Gastroesophageal sphincter (tissue), 4 donors: ENCODE results near the gene TYW1. TPM values are rescaled to one million over a fixed set of nuclear protein-coding genes. Genes with fewer than 3 reads are reported as not detected.
"Not testable (repeated sequence)": the region's sequence is repeated elsewhere in the genome, so short reads cannot be mapped to it uniquely, and the experiment has no call there.

Experiments
- ATAC-seq: fragments of 150-250 bp; one replicate; pipeline ENCODE4 v1.9.1; 2016; ENCODE audit warnings: mild to moderate bottlenecking, moderate library complexity
- H3K27ac ChIP-seq, 4 donors: fragments of 200-600 bp; sonication (generic) in 3 of 4; 1 replicate in 3 of 4; 2 replicates in 1 of 4; pipeline ENCODE4 v1.5.1; 2016 to 2019
- H3K27me3 ChIP-seq: fragments of 200-600 bp; sonication (generic); one replicate; pipeline ENCODE4 v1.5.1; 2019
- H3K36me3 ChIP-seq, 2 donors: fragments of 200-600 bp; sonication (generic); one replicate each; pipeline ENCODE4 v1.5.1; 2019; ENCODE audit warnings: control low read depth in 1 of 2
- H3K4me1 ChIP-seq, 3 donors: fragments of 200-600 bp; sonication (generic); 1 replicate in 2 of 3; 2 replicates in 1 of 3; pipeline ENCODE4 v1.5.1; 2016 to 2019; ENCODE audit warnings: control low read depth in 2 of 3
- H3K4me3 ChIP-seq, 2 donors: fragments of 200-600 bp; sonication (generic); one replicate each; pipeline ENCODE4 v1.5.1; 2019; ENCODE audit warnings: mild to moderate bottlenecking in 1 of 2, moderate library complexity in 1 of 2
- H3K9me3 ChIP-seq, 3 donors: fragments of 200-600 bp; sonication (generic); one replicate each; pipeline ENCODE4 v1.5.1; 2017 to 2019; ENCODE audit warnings: control low read depth in 2 of 3
- EP300 ChIP-seq: sonication (generic); formaldehyde crosslinking; IDR thresholded peaks from one replicate; pipeline ENCODE4 v1.6.1; 2017; ENCODE audit warnings: antibody characterized with exemption, mild to moderate bottlenecking
- POLR2A ChIP-seq, 2 donors: fragments of 450-650 bp; IDR thresholded peaks; one replicate each; pipeline ENCODE4 v1.6.1; 2017; ENCODE audit warnings: antibody characterized with exemption in 2 of 2, mild to moderate bottlenecking in 2 of 2, moderate library complexity in 1 of 2
- POLR2AphosphoS5 ChIP-seq: sonication (generic); formaldehyde crosslinking; IDR thresholded peaks from one replicate; pipeline ENCODE4 v1.6.1; 2017; ENCODE audit warnings: antibody characterized with exemption
- WGBS, 2 donors: methylation state at CpG; one replicate each; pipeline ENCODE4 v1.1.5; 2018; ENCODE audit warnings: low coverage in 1 of 2; 5-methylcytosine and 5-hydroxymethylcytosine counted together
- total RNA-seq, 4 donors: library from RNA; depleted of rRNA; stranded (reverse); fragments of >200 nt; gene quantifications; one replicate each; pipeline ENCODE4 v1.1.0, GENCODE V29; 2016
- TF ChIP-seq, protein P1 (sequence below), 4 experiments: fragments of 200-600 bp in 2 of 4; fragments of 450-650 bp in 2 of 4; sonication (generic) in 1 of 4; IDR thresholded peaks; one replicate each; pipeline ENCODE4 v1.5.1; 2017 to 2019; ENCODE audit warnings: antibody characterized with exemption in 4 of 4, mild to moderate bottlenecking in 2 of 4, moderate library complexity in 2 of 4

Gene TYW1
- total RNA-seq, 4 donors from 2014 or later = 11.7 to 30.2 (median 14.6) TPM

DNA sequence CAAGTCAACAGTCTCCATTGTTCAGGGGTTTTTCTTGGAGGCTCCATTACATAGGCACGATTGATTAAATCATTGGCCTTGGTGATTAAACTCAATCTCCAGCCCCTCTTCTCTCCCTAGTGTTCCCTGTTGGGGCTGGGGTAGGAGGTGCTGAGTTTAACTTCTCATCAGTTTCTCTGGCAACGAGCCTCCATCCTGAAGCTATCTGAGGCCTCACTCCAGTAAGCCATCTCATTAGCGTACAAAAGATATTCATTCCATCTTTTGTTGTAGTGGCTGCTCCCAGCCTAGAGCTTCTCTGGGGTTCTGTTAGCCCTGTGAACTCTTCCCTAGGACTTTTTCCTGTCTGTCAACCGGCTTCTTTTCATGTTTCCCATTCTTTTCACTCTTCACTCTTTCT lies 11.6 kb downstream of the TYW1 start:
- H3K4me1 ChIP-seq = no peaks in the 10 kb centered on the region
- H3K27ac ChIP-seq = no peak overlapping the region
- TF ChIP-seq, protein P1, sequence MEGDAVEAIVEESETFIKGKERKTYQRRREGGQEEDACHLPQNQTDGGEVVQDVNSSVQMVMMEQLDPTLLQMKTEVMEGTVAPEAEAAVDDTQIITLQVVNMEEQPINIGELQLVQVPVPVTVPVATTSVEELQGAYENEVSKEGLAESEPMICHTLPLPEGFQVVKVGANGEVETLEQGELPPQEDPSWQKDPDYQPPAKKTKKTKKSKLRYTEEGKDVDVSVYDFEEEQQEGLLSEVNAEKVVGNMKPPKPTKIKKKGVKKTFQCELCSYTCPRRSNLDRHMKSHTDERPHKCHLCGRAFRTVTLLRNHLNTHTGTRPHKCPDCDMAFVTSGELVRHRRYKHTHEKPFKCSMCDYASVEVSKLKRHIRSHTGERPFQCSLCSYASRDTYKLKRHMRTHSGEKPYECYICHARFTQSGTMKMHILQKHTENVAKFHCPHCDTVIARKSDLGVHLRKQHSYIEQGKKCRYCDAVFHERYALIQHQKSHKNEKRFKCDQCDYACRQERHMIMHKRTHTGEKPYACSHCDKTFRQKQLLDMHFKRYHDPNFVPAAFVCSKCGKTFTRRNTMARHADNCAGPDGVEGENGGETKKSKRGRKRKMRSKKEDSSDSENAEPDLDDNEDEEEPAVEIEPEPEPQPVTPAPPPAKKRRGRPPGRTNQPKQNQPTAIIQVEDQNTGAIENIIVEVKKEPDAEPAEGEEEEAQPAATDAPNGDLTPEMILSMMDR (IDR thresholded peaks at IDR 0.05) = no peak
- TF ChIP-seq POLR2AphosphoS5 = no peak
- no peak for TF ChIP-seq POLR2A (IDR thresholded peaks at IDR 0.05)
- TF ChIP-seq EP300 = no peak
- no peak overlapping the region for H3K4me3 ChIP-seq
- WGBS, 2 donors = 85 to 100% methylated on average over 1 to 4 of the region's 4 CpGs
- H3K9me3 ChIP-seq = no peaks in the 10 kb centered on the region
- ATAC-seq = no peak
- peaks cover 0 to 90% of the 10 kb centered on the region in 2 donors for H3K36me3 ChIP-seq
- H3K27me3 ChIP-seq = no peaks in the 10 kb centered on the region

GRCh38 chr7:67009677-67010076 lies 13.0 kb downstream of the TYW1 start:
- H3K27me3 ChIP-seq, H3K4me3 ChIP-seq, H3K4me1 ChIP-seq, H3K27ac ChIP-seq, ATAC-seq, H3K9me3 ChIP-seq: not testable (repeated sequence)
- 75 to 80% methylated on average over 2 to 3 of the region's 3 CpGs for WGBS, 2 donors
- peaks cover 0 to 100% of the 10 kb centered on the region in 2 donors for H3K36me3 ChIP-seq

GRCh38 chr7:67014076-67014622 lies 17.5 kb downstream of the TYW1 start:
- H3K27me3 ChIP-seq, ATAC-seq, H3K4me3 ChIP-seq, H3K9me3 ChIP-seq, H3K4me1 ChIP-seq, H3K27ac ChIP-seq: not testable (repeated sequence)
- H3K36me3 ChIP-seq = peaks cover 0 to 97% of the 10 kb centered on the region in 2 donors
- 93 to 95% methylated on average over 6 to 7 of the region's 9 CpGs for WGBS, 2 donors

DNA sequence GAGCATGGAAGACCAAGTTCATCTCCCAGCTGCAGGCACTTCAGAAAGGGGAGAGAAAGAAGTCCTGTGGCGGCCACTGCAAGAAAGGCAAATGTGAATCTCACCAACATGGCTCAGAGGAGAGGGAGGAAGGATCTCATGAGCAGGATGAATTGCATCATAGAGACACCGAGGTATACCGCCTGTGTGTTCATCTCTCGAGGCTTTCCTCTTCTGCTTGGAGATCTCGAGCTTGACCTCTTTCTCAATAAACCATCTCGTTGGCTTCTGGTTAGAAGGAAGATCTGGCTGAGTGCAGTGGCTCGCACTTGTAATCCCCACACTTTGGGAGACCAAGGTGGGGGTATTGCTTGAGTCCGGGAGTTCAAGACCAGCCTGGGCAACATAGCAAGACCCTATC lies 21.3 kb downstream of the TYW1 start:
- Histone ChIP-seq H3K36me3 (peaks cover 0 to 97% of the 10 kb centered on the region in 2 donors), H3K4me1 (peaks cover 0 to 11% (median 0%) of the 10 kb centered on the region in 3 donors)
- H3K27me3 ChIP-seq, H3K27ac ChIP-seq, ATAC-seq, H3K4me3 ChIP-seq, H3K9me3 ChIP-seq: not testable (repeated sequence)
- WGBS, 2 donors = 98% methylated on average over 7 of the region's 8 CpGs; no CpG with 5 or more reads in 1 of the 2 donors

DNA sequence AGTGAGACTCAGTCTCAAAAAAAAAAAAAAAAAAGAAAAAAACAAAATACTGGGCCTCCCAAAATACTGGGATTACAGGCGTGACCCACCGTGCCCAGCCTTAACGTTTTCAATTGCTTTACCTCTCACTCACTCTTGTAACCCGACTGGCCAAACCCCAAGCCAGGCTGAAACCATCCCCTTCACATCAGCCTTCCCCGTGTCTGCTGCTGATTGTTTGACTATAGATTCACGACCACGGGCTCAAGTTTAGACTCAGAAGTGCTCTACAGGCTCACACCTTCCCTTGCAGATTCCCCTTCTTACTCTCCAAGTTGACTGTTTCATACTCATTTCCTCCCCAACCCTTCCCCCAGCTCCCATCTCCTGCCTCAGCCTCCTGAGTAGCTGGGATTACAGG lies 22.3 kb downstream of the TYW1 start:
- no peaks in the 10 kb centered on the region for H3K9me3 ChIP-seq
- no peak overlapping the region for H3K4me3 ChIP-seq
- no peak overlapping the region for H3K27ac ChIP-seq
- peaks cover 0 to 97% of the 10 kb centered on the region in 2 donors for H3K36me3 ChIP-seq
- WGBS, 2 donors = 73 to 78% methylated on average over 6 to 7 of the region's 7 CpGs
- no peak for ATAC-seq
- H3K4me1 ChIP-seq = peaks cover 0 to 17% (median 0%) of the 10 kb centered on the region in 3 donors
- no peaks in the 10 kb centered on the region for H3K27me3 ChIP-seq
- TF ChIP-seq EP300 = no peak
- TF ChIP-seq, protein P1 (IDR thresholded peaks at IDR 0.05) = no peak
- TF ChIP-seq POLR2A (IDR thresholded peaks at IDR 0.05) = no peak
- TF ChIP-seq POLR2AphosphoS5 = no peak

- Histone ChIP-seq H3K4me1 (peaks cover 0 to 17% (median 0%) of the 10 kb centered on the region in 3 donors), H3K36me3 (peaks cover 0 to 96% of the 10 kb centered on the region in 2 donors), H3K4me3 (no peak overlapping the region), H3K9me3 (no peaks in the 10 kb centered on the region), H3K27me3 (no peaks in the 10 kb centered on the region), H3K27ac (no peak overlapping the region)
- ATAC-seq = no peak
- WGBS, 2 donors = 74 to 79% methylated on average over 6 to 8 of the region's 8 CpGs
- TF ChIP-seq EP300 = no peak
- TF ChIP-seq, protein P1 (IDR thresholded peaks at IDR 0.05) = no peak
- no peak for TF ChIP-seq POLR2A (IDR thresholded peaks at IDR 0.05)
- no peak for TF ChIP-seq POLR2AphosphoS5
Observed at GRCh38 chr7:67019562-67020390, 23.1 kb downstream of the TYW1 start.
